Measurements from ENCODE around the gene SCMH1. TPM values are rescaled to one million over a fixed set of nuclear protein-coding genes. Genes with fewer than 3 reads are reported as not detected.

SCMH1 gene
- total RNA-seq, 1 experiment from 2014 or later, result 19.4 TPM

- TF ChIP-seq ESRRA (CRISPR knock-in tag; IDR thresholded peaks at IDR 0.05; ENCODE audit: borderline replicate concordance), result no peak
- TF ChIP-seq GRHL2 (CRISPR knock-in tag; IDR thresholded peaks at IDR 0.05; ENCODE audit: insufficient replicate concordance, severe bottlenecking), result no peak
- no peak for TF ChIP-seq ZNF532 (CRISPR knock-in tag; IDR thresholded peaks at IDR 0.05; ENCODE audit: borderline replicate concordance)
- TF ChIP-seq HMGXB4 (CRISPR knock-in tag; IDR thresholded peaks at IDR 0.05), result no peak
Measured at GRCh38 chr1:41030872-41031616, 211.1 kb downstream of the SCMH1 start (continued).

GRCh38 chr1:41028034-41028642, 214.0 kb downstream of the SCMH1 start:
- CTCF ChIA-PET, result no interaction called here
- TF ChIP-seq USF1 (CRISPR knock-in tag; IDR thresholded peaks at IDR 0.05) (no peak), FOXK1 (CRISPR knock-in tag; IDR thresholded peaks at IDR 0.05) (no peak), SMAD3 (CRISPR knock-in tag; IDR thresholded peaks at IDR 0.05; ENCODE audit: borderline replicate concordance) (no peak), ETV6 (CRISPR knock-in tag; IDR thresholded peaks at IDR 0.05) (no peak), HMGXB4 (CRISPR knock-in tag; IDR thresholded peaks at IDR 0.05) (no peak), ZNF423 (CRISPR knock-in tag; IDR thresholded peaks at IDR 0.05) (no peak), ZSCAN18 (CRISPR knock-in tag; IDR thresholded peaks at IDR 0.05) (no peak), ATF3 (CRISPR knock-in tag; conservative IDR thresholded peaks at IDR 0.05) (no peak), FOXP4 (CRISPR knock-in tag; IDR thresholded peaks at IDR 0.05) (no peak), RELA (CRISPR knock-in tag; IDR thresholded peaks at IDR 0.05; ENCODE audit: borderline replicate concordance) (no peak), ZNF138 (CRISPR knock-in tag; conservative IDR thresholded peaks at IDR 0.05) (no peak), MXD4 (CRISPR knock-in tag; IDR thresholded peaks at IDR 0.05; ENCODE audit: borderline replicate concordance) (no peak), PRRX2 (CRISPR knock-in tag; IDR thresholded peaks at IDR 0.05) (no peak), E2F4 (CRISPR knock-in tag; IDR thresholded peaks at IDR 0.05; ENCODE audit: borderline replicate concordance, low read depth) (no peak), GRHL2 (CRISPR knock-in tag; IDR thresholded peaks at IDR 0.05; ENCODE audit: insufficient replicate concordance, severe bottlenecking) (no peak), FOXP1 (CRISPR knock-in tag; IDR thresholded peaks at IDR 0.05; ENCODE audit: borderline replicate concordance) (no peak), NR2C2 (CRISPR knock-in tag; IDR thresholded peaks at IDR 0.05) (no peak), NR1H2 (CRISPR knock-in tag; IDR thresholded peaks at IDR 0.05) (no peak)

More at GRCh38 chr1:41028034-41028642, 214.0 kb downstream of the SCMH1 start:
- no peak for DNase-seq (ENCODE audit: low spot score)
- Mint-ChIP-seq H3K4me3 (no peak overlapping the region), H3K9me3 (peaks cover 4% of the 10 kb centered on the region; the same call in 1 of the 2 replicates), H3K4me1 (peaks cover 10% of the 10 kb centered on the region), H3K27ac (no peak overlapping the region), H3K36me3 (peaks cover 30% of the 10 kb centered on the region), H3K27me3 (ENCODE audit: low read depth) (peaks cover 29% of the 10 kb centered on the region)
- POLR2A ChIA-PET, result no interaction called here
- no peak for ATAC-seq
